GM18858 (cell line): Measurements from ENCODE around the gene SFMBT1.

Experiments
- ATAC-seq: cut with Tn5 transposase; IDR thresholded peaks from one replicate; pipeline ENCODE4 v1.9.1; 2021; ENCODE audit not compliant: unreplicated experiment

Gene SFMBT1

GRCh38 chr3:52925405-52926313 is 120.2 kb downstream of the SFMBT1 start:
- no peak for ATAC-seq

GRCh38 chr3:52923963-52924362 is 121.9 kb downstream of the SFMBT1 start:
- ATAC-seq: no peak

DNA sequence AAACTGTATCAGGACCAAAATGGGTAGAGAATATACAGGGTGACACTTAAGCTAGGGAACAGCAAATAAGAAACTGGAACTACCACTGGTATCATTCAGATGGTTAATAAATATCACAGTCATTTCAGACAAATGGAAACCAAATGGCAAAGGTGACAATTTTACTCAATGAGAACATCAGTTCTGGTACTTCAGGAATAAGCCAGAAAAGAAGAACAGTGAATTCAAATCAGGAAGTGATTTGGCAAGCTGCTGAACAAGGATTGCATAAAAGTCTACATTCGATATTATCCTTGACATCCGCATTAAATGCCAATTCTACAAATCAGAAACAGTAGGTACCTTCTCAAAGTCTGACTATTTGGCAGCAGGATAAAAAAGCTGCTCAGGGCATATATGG is 125.0 kb downstream of the SFMBT1 start:
- ATAC-seq: no peak

DNA sequence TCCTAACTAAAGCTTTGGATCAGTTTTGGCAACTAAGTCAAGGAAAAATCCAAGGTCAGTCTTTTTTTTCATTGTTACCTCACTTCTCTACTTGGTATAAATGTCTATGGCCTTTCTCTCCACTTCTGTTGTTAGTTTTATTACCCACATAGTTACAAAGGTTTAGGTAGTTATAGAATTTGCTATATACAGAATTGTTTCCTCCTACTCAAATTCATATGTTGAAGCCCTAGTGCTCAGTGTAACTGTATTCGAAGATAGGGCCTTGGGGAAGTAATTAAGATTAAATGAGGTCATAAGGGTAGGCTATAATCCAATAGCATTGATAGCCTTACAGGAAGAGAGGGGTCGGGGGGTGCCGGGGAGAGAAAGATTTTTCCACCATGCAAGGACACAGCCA is 128.8 kb downstream of the SFMBT1 start:
- no peak for ATAC-seq

DNA sequence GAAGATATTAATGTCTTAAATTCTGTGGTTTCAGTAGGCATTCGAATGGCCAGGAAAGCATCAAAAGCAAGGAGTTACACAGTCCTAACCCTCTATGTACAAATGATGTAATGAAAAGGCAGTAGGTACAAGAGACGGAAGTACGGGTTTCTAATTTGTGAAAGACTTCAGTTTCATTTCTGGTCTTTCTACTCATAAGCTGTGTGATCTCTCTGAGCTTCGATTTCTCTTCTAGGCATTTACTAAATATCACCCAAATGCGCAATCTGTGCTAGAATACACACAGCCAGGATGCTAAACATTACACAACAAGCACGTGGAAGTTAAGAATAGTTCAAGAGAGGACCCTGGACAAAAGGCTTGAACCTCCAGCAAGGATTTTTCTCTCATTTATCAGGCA is 130.6 kb downstream of the SFMBT1 start:
- no peak for ATAC-seq

DNA sequence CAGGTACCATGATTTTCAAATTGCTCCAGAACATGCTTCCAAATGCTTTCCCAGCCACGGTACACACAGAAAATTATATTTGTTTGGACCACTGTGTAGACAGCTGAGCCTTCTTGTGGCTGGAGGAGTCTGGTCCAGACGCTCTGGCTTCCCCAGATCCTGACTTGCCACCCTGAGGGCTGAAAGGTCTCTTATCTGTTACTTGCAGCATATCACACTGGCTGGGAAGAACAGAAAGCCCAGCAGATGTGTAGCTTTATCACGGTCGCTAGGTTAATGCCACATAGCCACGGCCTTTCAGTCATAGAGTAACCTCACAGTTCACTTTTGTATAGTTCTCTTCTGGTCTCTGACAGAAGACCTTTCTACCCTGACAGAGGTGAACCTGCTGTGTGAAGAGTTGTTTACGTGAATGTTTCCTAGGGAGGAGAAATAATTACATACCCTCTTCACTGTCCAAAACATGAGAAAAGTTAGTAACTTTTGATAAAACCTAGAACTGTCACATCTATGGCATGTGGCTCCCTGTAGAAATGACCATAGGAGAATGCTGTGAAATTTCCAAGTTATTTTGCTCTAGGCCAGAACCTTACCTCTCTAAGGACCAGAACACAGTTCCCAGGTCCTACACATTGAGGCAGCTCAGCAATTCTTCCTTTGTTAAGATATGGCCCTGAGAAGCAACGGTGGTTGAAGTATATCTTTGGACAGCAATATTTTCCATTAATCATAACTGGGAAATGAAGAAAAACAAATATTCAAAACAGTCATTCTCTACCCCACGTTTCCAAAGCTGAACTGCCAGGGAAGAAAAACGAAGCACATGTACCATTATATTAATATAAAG is 132.8 kb downstream of the SFMBT1 start:
- no peak for ATAC-seq

GRCh38 chr3:52910823-52911222 is 135.1 kb downstream of the SFMBT1 start:
- ATAC-seq: no peak

GRCh38 chr3:52907497-52907896 is 138.4 kb downstream of the SFMBT1 start:
- ATAC-seq: no peak

- no peak for ATAC-seq
Measured at GRCh38 chr3:52904552-52904951, 141.3 kb downstream of the SFMBT1 start.

GRCh38 chr3:52904000-52904399 is 141.9 kb downstream of the SFMBT1 start:
- ATAC-seq: no peak

- ATAC-seq: peak; percentile 82
Measured at GRCh38 chr3:52897130-52898122, 148.4 kb downstream of the SFMBT1 start, which contains the start of gene STIMATE. STIMATE (minus strand) TSS chr3:52897548; CDS start chr3:52897450, 98 bp downstream.

DNA sequence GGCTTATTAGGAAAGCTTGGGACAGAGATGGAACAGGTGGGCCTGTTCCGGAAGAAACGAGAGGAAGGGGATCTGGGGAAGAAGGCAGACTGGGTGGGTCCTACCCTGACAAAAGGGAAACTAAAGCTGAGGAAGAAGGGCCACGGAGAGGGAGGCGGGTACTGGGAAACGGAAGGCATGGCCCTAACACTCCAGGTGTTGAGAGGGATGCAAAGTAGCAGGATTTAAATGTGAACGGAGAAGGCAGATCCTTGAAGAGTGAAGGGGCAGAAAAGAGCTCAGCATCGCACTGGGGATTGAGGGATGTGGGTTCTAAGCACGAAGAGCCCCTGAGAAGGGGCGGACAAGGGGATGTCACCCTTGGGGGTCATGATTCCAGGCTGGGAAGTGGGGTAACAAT is 149.3 kb downstream of the SFMBT1 start:
- ATAC-seq: no peak

DNA sequence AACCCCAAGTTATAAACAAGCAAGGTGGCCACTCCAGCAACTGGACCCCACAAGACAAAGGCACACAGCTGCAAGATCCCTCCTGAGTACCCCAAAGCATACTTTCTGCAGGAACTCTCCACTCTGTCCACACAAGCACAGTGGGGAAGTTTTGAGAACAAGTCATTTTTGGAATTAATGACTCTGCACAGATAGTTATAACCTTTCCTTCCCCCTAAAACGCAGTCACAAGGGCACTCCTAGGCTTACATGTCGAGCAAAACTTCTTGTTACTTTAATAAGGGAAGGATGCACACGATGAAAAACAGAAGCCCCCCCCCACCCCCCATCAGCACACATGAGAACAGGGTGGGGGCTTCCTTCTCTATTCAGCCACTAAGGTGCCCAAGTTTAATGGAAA is 149.7 kb downstream of the SFMBT1 start:
- ATAC-seq: no peak

DNA sequence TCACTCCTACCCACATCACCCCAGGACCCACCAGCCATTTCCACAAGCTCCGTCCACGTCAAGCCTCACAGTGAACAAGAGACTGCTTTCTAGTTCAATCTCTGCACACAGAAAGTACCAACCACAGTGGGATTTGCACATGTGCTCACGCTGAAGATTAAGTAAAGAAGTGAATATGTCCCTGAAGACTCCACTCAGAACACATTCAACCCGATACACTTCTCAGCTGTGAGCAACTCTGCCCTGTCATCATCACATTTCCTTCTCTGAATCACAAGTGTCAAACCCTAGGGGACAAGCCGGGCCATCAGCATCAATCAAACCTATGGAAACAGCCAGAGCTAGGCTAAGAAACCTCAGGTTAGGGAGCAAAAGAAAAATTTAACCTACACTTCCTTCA is 150.5 kb downstream of the SFMBT1 start:
- no peak for ATAC-seq

DNA sequence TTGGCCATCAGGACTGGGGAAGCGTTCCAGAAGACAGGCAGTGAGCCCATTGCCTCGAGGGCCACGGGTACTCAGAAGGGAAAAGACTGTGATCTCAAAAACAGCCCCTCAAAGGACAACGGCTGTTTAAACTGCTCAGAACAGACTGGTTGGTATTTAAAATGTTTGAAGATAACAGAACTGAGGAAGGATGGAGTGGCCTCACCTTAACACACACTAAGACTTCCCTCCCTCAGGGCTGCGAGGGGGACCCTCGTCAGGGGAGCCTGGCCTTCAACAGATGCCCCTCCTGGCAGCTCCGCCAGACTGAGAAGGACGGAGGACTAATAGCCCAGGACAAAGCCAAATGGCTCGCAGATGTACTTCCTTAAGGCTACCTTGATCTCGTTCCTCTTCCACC is 151.1 kb downstream of the SFMBT1 start:
- no peak for ATAC-seq

GRCh38 chr3:52893723-52894122 is 152.2 kb downstream of the SFMBT1 start:
- no peak for ATAC-seq

DNA sequence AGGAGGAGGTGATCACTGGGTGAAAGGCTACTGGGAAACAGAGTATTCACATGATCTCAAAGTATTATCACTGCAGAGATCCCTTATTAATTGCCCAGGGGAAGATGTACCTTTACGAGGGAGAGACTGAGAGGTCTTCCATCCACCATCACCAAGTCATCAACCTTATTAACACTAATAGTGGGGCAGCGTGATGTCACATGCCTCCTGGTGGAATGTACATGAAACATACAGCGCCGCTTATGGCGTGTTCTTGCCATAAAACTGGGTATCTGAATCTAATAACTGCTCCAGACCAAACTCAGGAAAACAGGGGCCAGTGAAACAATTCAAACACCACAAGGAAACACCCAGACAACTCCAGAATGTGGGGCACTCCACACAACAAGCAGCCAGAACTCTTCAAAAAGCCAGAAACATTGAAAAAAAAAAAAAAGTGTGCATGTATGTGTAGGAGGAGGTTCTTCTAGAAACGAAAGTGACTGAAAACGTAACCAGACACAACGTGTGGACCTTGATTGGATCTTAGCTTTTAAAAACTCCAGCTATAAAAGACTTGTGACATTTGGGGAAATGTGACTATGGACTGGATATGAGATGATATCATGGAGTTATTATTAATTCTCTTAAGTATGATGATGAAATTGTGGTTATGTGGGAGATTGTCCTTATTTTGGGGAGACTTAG is 153.1 kb downstream of the SFMBT1 start:
- no peak for ATAC-seq

DNA sequence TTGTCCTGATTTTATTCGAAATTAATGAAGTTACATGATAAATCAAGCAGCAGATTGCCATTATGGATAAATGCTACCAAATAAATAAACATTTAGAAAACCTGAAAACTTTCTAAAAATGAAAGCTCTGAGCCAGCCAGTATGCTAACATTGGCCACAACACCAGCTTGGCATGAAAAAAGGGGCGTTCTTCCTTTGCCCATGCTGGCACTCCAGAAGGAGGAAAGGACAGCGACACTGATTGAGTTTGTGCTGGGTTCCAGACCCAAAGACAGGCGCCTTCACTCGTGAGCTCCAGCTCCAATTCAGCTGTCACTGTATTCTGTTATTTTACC is 153.6 kb downstream of the SFMBT1 start:
- no peak for ATAC-seq

GRCh38 chr3:52891615-52892081 is 154.2 kb downstream of the SFMBT1 start:
- ATAC-seq: no peak

DNA sequence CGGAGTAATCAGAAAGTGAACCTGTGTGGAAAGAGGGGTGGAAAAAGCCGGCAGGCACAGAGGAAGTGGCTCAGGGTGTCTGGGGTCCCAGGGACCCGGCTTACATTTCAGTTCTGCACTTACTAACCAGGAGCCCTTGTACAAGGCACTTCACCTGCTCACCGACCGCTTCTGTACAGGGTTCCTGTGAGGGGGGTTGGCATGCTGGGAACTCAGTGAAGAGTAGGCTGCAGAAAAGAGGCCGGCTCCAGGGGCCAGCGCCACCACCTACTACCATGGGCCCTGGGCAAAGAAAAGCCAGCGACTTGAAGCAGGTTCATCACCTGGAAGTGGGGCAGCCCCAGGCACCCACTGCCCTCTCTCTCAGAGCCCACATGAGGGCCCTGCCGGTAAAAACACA is 154.7 kb downstream of the SFMBT1 start:
- ATAC-seq: no peak
